Measurements from ENCODE around the gene CHI3L1. TPM values are rescaled to one million over a fixed set of nuclear protein-coding genes. Genes with fewer than 3 reads are reported as not detected.

The CHI3L1 gene
- total RNA-seq, 1 experiment from 2014 or later: not detected

DNA sequence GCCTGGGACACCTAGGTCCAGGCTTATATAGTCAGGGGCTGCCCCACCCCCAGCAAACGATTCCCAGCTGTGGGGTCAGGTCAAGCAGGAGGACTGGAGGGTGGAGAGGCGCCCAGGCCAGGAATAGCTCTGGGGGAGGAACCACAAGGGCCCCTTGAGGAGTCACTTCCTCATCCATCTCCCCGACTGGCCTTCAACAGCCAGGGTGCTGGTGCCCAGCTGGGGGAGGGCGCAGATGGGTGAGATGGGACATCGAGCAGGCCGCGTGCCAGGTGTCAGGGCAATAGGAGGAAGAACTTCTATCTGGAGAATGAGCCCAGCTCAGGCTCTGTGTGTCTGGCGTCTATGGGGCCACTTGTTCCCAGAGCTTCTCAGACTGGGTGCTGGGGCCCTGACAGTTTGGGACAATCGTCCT, 10.7 kb downstream of the CHI3L1 start:
- Histone ChIP-seq H3K27me3 (replicated peaks; ENCODE audit: insufficient read depth, low read depth, low read length, poor library complexity) (no peaks in the 10 kb centered on the region), H3K4me3 (ENCODE audit: low read depth, low read length, poor library complexity, severe bottlenecking) (no peak overlapping the region), H3K36me3 (ENCODE audit: insufficient read depth, low read length, poor library complexity, severe bottlenecking) (no peaks in the 10 kb centered on the region), H3K4me1 (ENCODE audit: insufficient read depth, low read length, poor library complexity, severe bottlenecking) (peaks cover 5% of the 10 kb centered on the region), H3K27ac (ENCODE audit: low read depth, low read length, poor library complexity, severe bottlenecking) (no peak overlapping the region), H3K9me3 (ENCODE audit: low read depth, low read length, poor library complexity, severe bottlenecking) (no peaks in the 10 kb centered on the region)
- no peak for TF ChIP-seq EZH2 (IDR thresholded peaks at IDR 0.05; ENCODE audit: borderline replicate concordance, low read depth, low read length, poor library complexity, severe bottlenecking)
- TF ChIP-seq, protein P1, sequence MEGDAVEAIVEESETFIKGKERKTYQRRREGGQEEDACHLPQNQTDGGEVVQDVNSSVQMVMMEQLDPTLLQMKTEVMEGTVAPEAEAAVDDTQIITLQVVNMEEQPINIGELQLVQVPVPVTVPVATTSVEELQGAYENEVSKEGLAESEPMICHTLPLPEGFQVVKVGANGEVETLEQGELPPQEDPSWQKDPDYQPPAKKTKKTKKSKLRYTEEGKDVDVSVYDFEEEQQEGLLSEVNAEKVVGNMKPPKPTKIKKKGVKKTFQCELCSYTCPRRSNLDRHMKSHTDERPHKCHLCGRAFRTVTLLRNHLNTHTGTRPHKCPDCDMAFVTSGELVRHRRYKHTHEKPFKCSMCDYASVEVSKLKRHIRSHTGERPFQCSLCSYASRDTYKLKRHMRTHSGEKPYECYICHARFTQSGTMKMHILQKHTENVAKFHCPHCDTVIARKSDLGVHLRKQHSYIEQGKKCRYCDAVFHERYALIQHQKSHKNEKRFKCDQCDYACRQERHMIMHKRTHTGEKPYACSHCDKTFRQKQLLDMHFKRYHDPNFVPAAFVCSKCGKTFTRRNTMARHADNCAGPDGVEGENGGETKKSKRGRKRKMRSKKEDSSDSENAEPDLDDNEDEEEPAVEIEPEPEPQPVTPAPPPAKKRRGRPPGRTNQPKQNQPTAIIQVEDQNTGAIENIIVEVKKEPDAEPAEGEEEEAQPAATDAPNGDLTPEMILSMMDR (conservative IDR thresholded peaks at IDR 0.05; ENCODE audit: low read depth, low read length): no peak
- BruUV-seq (replicated peaks): no TSS peak
- intact Hi-C loops (cut with micrococcal nuclease; ENCODE audit: unreplicated experiment): no loop called here
- DNase-seq (ENCODE audit: low spot score): no peak
- POLR2A ChIA-PET (ENCODE audit: low non-redundant PET): no interaction called here
- CTCF ChIA-PET: interaction anchor here (1.6 kb wide), 1 partner anchor 135 kb away, joined by 4 read pairs; no protein-coding TSS in a partner anchor

DNA sequence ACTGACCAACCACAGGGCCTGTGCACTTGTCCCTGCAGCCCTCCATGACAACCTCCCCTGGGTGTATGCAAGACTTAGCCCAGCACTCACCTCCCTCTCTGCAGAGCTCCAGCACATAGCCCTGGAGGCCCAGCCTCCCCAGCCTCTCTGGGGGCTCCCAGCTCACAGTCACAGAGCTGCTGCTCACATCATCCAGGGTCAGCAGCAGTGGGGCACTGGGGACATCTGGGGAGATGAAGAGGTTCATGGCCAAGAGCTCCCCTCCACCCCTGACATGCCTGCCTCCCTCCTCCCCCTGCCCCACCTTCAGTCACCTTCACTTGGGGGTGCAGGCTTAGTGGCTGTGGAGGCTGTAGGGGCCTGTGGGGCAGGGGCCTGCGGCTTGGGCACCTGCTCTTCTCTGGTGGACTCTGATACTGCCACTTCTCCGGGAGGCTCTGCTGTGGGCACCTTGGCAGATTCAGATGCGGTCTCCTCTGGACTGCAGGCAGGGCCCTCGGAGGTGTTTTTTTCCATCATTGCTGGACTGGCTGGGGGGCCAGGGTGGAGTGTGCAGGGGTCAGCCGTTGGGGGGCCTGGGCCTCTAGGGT, 11.2 kb downstream of the CHI3L1 start, which contains the start of gene MYBPH:
TSS of gene MYBPH (minus strand) at position 590 of the 590 bp plus-strand sequence. CDS start at position 519, 71 bp downstream.
- POLR2A ChIA-PET (ENCODE audit: low non-redundant PET): no interaction called here
- no peak within 1 kb of the TSS for H3K4me3 ChIP-seq (ENCODE audit: low read depth, low read length, poor library complexity, severe bottlenecking)
- TF ChIP-seq, protein P1 (conservative IDR thresholded peaks at IDR 0.05; ENCODE audit: low read depth, low read length): no peak
- TF ChIP-seq EZH2 (IDR thresholded peaks at IDR 0.05; ENCODE audit: borderline replicate concordance, low read depth, low read length, poor library complexity, severe bottlenecking): no peak
- no peaks in the 10 kb centered on the region for H3K27me3 ChIP-seq (replicated peaks; ENCODE audit: insufficient read depth, low read depth, low read length, poor library complexity)
- CTCF ChIA-PET: interaction anchor here (0.6 to 1.6 kb wide), 2 partner anchors 92 to 135 kb away, joined by 4 read pairs; no protein-coding TSS in a partner anchor
- DNase-seq (ENCODE audit: low spot score): no peak
- peaks cover 5% of the 10 kb centered on the region for H3K4me1 ChIP-seq (ENCODE audit: insufficient read depth, low read length, poor library complexity, severe bottlenecking)
- intact Hi-C loops (cut with micrococcal nuclease; ENCODE audit: unreplicated experiment): no loop called here
- no peaks in the 10 kb centered on the region for H3K9me3 ChIP-seq (ENCODE audit: low read depth, low read length, poor library complexity, severe bottlenecking)
- BruUV-seq (replicated peaks): no TSS peak
- no peak within 1 kb of the TSS for H3K27ac ChIP-seq (ENCODE audit: low read depth, low read length, poor library complexity, severe bottlenecking)
- H3K36me3 ChIP-seq (ENCODE audit: insufficient read depth, low read length, poor library complexity, severe bottlenecking): no peaks in the 10 kb centered on the region

DNA sequence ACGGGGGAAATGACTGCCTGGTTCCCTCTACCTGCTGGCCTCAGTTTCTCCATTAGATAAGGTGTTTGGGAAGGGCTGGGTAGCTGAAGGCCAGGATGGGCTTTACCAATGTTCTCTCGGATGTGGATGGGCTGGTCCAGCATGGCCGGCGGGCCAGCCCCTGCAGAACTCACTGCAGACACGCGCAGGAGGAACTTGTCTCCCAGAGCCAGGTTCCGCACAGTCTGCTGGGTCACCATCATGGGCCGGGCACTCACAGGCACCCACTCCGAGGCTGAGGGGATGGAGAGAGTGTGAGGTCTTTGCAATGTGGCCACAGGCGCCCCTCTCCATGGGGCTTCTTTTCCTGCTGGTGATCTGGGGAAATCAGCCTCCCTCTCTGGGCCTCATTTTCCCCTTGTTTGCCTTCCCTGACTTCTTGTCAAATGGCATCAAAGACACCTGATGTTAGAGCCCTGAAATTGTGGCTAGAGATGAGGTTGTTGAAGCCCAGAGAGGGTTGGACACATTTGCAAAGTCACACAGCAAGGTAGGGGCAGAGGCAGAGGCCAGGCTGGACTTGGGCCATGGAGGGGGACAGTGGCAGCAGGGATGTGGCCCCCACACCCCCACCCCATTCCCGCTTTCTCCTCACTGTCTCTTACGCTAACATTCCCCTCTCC, 12.0 kb downstream of the CHI3L1 start:
- no peak overlapping the region for H3K27ac ChIP-seq (ENCODE audit: low read depth, low read length, poor library complexity, severe bottlenecking)
- no peaks in the 10 kb centered on the region for H3K27me3 ChIP-seq (replicated peaks; ENCODE audit: insufficient read depth, low read depth, low read length, poor library complexity)
- intact Hi-C loops (cut with micrococcal nuclease; ENCODE audit: unreplicated experiment): loop anchor here (5.0 kb wide), 1 partner anchor 57 kb away; no protein-coding TSS in a partner anchor
- no peak overlapping the region for H3K4me3 ChIP-seq (ENCODE audit: low read depth, low read length, poor library complexity, severe bottlenecking)
- no peaks in the 10 kb centered on the region for H3K36me3 ChIP-seq (ENCODE audit: insufficient read depth, low read length, poor library complexity, severe bottlenecking)
- CTCF ChIA-PET: no interaction called here
- H3K9me3 ChIP-seq (ENCODE audit: low read depth, low read length, poor library complexity, severe bottlenecking): no peaks in the 10 kb centered on the region
- POLR2A ChIA-PET (ENCODE audit: low non-redundant PET): no interaction called here
- peaks cover 5% of the 10 kb centered on the region for H3K4me1 ChIP-seq (ENCODE audit: insufficient read depth, low read length, poor library complexity, severe bottlenecking)
- no TSS peak for BruUV-seq (replicated peaks)
- DNase-seq (ENCODE audit: low spot score): no peak
- TF ChIP-seq, protein P1 (conservative IDR thresholded peaks at IDR 0.05; ENCODE audit: low read depth, low read length): no peak
- TF ChIP-seq EZH2 (IDR thresholded peaks at IDR 0.05; ENCODE audit: borderline replicate concordance, low read depth, low read length, poor library complexity, severe bottlenecking): no peak
